GM19239 (cell line): ENCODE results near the gene OR2V1.

Experiments
- DNase-seq: peaks from one replicate; pipeline ENCODE4 v3.0.0; 2011; ENCODE audit warnings: low spot score; ENCODE audit not compliant: insufficient read length
- FAIRE-seq: peaks from 2 replicates; lab custom pipeline; 2011; peaks lifted over from hg19 to GRCh38; lab: Jason Lieb, UNC

Gene OR2V1

GRCh38 chr5:181086884-181087205 lies 44.1 kb downstream of the OR2V1 start:
- DNase-seq (no peak), FAIRE-seq (no peak)

- DNase-seq (no peak), FAIRE-seq (no peak)
These were observed 44.7 kb downstream of the OR2V1 start for GRCh38 chr5:181086026-181086883.

- FAIRE-seq (no peak), DNase-seq (no peak)
These were observed 46.3 kb downstream of the OR2V1 start for GRCh38 chr5:181084621-181085195.

- DNase-seq (no peak), FAIRE-seq (no peak)
These were observed 49.0 kb downstream of the OR2V1 start for GRCh38 chr5:181081989-181082388.

GRCh38 chr5:181076920-181077319 lies 54.0 kb downstream of the OR2V1 start:
- DNase-seq, result no peak
- no peak for FAIRE-seq
